ENCODE measurements around the gene PDE7B. TPM values are rescaled to one million over a fixed set of nuclear protein-coding genes. Genes with fewer than 3 reads are reported as not detected.

The PDE7B gene
- total RNA-seq, 1 donor from 2014 or later, result 12.6 TPM

DNA sequence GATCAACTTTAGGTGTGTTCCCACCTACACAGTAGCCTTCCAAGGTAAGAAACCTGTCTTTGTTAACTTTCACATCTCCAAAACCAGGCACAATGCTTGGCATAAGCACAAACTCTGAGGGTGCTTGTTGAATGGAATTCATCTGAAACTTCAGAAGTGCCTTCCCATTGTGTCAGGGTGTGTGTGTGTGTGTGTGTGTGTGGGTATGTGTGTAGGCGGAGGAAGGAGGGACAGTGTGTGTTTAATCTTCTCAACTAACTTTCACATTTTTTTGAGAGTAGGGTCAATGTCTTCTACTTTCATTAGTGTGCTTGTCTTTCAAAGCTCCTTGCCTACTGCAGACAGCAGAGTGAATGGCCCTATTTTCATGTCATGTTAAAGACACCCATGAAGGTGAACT lies 45.6 kb downstream of the PDE7B start:
- intact Hi-C loops (cut with micrococcal nuclease), result no loop called here
- H3K9me3 ChIP-seq (replicated peaks), result no peaks in the 10 kb centered on the region
- peaks cover 9% of the 10 kb centered on the region for H3K4me1 ChIP-seq
- no peak overlapping the region for H3K4me3 ChIP-seq
- H3K27ac ChIP-seq (replicated peaks), result no peak overlapping the region
- TF ChIP-seq, protein P1, sequence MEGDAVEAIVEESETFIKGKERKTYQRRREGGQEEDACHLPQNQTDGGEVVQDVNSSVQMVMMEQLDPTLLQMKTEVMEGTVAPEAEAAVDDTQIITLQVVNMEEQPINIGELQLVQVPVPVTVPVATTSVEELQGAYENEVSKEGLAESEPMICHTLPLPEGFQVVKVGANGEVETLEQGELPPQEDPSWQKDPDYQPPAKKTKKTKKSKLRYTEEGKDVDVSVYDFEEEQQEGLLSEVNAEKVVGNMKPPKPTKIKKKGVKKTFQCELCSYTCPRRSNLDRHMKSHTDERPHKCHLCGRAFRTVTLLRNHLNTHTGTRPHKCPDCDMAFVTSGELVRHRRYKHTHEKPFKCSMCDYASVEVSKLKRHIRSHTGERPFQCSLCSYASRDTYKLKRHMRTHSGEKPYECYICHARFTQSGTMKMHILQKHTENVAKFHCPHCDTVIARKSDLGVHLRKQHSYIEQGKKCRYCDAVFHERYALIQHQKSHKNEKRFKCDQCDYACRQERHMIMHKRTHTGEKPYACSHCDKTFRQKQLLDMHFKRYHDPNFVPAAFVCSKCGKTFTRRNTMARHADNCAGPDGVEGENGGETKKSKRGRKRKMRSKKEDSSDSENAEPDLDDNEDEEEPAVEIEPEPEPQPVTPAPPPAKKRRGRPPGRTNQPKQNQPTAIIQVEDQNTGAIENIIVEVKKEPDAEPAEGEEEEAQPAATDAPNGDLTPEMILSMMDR (IDR thresholded peaks at IDR 0.05; ENCODE audit: borderline replicate concordance), result no peak
- H3K27me3 ChIP-seq (ENCODE audit: low read depth), result no peaks in the 10 kb centered on the region
- DNase-seq, result no peak
- H3K36me3 ChIP-seq, result no peaks in the 10 kb centered on the region

DNA sequence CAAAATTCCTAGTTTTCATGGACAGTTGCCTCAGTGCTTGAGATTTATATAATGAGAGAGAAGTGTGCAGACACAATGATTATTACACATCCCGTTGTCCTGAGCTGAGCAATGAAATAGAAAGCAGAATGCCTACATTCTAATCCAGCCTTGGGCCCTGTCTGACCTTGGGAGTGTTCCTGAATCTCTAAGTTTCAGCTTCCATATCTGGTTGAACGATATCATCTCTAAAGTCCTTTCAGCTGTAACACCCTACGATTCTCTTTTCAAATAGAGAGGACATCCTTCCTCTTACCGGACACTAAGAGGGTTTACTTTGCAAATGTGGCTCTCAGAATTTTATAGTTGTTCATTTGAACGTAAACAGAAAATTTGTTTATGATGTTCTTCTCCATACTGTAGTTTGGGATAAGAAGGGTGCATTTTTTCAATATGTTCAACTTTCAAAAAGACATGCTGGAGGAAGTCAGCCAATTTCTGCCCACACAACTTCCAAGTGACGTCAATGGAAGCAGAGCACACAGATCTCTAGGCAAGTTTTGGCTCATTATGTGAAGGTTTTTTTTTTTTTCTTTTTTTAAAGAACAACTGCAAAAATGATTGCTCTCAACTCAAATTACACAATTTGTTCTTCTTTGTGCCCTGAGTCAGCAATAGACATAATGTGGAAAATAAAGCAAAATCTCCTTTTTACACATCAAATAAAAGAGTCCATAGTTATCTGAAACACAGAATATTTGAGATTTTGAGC lies 50.4 kb downstream of the PDE7B start:
- intact Hi-C loops (cut with micrococcal nuclease), result no loop called here
- H3K27ac ChIP-seq (replicated peaks), result peak overlapping the region; percentile 82
- TF ChIP-seq, protein P1 (IDR thresholded peaks at IDR 0.05; ENCODE audit: borderline replicate concordance), result no peak

DNA sequence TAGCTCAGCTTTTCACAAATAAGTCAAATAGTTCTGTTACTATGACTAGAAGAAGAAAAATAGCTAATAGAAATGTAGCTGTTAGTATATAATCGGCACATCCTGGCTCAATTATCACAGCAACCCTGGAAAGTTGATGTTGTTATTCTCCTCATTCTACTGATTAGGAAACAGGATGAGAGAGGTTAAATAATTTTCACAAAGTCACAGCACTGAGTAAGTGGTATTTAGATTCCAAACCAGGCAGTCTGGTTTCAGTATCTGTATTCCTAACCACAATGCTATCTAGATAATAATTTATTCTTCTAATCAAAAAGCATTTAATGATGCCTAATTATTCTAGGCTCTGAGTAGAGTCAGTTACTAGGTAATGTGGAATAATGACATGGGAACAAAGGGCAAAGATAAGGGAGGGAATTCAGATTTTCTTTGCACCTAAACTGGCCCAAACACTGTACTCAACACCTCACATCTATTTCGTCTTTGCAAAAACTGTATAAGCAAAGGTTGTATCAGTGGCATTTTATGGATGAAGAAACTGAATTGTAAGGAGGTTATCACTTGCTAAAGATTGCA lies 51.3 kb downstream of the PDE7B start:
- Histone ChIP-seq H3K36me3 (no peaks in the 10 kb centered on the region), H3K27me3 (ENCODE audit: low read depth) (no peaks in the 10 kb centered on the region), H3K9me3 (replicated peaks) (no peaks in the 10 kb centered on the region), H3K27ac (replicated peaks) (peak overlapping the region; percentile 82), H3K4me3 (peak overlapping the region; percentile 36), H3K4me1 (peaks cover 34% of the 10 kb centered on the region)
- DNase-seq, result no peak
- intact Hi-C loops (cut with micrococcal nuclease), result no loop called here
- TF ChIP-seq, protein P1 (IDR thresholded peaks at IDR 0.05; ENCODE audit: borderline replicate concordance), result no peak

More for the DNA sequence above, 50.4 kb downstream of the PDE7B start:
- Histone ChIP-seq H3K4me3 (peak overlapping the region; percentile 36), H3K9me3 (replicated peaks) (no peaks in the 10 kb centered on the region), H3K27me3 (ENCODE audit: low read depth) (no peaks in the 10 kb centered on the region), H3K4me1 (peaks cover 28% of the 10 kb centered on the region), H3K36me3 (no peaks in the 10 kb centered on the region)
- peak; percentile 48 for DNase-seq

DNA sequence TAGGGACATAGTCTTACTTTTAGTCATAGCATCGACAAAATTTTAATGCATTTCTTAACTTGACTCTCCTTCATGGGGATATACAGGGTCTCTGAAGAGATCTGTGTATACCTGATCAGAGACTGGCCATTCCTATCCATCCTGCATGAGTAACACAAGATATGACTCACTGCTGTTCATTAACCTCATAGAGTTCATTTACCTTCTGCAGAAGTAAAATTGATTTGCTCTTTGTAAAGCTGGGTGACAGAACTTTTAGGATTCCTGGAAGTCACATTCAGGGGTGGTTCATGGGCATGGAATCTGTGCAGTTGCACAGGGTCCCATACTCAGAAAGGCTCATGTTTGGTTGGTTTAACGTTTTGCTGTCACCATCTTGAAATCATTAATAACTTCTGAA lies 53.2 kb downstream of the PDE7B start:
- Histone ChIP-seq H3K36me3 (no peaks in the 10 kb centered on the region), H3K27ac (replicated peaks) (no peak overlapping the region), H3K4me3 (no peak overlapping the region), H3K27me3 (ENCODE audit: low read depth) (no peaks in the 10 kb centered on the region), H3K9me3 (replicated peaks) (no peaks in the 10 kb centered on the region), H3K4me1 (peaks cover 34% of the 10 kb centered on the region)
- no peak for DNase-seq
- TF ChIP-seq, protein P1 (IDR thresholded peaks at IDR 0.05; ENCODE audit: borderline replicate concordance), result no peak
- intact Hi-C loops (cut with micrococcal nuclease), result no loop called here

DNA sequence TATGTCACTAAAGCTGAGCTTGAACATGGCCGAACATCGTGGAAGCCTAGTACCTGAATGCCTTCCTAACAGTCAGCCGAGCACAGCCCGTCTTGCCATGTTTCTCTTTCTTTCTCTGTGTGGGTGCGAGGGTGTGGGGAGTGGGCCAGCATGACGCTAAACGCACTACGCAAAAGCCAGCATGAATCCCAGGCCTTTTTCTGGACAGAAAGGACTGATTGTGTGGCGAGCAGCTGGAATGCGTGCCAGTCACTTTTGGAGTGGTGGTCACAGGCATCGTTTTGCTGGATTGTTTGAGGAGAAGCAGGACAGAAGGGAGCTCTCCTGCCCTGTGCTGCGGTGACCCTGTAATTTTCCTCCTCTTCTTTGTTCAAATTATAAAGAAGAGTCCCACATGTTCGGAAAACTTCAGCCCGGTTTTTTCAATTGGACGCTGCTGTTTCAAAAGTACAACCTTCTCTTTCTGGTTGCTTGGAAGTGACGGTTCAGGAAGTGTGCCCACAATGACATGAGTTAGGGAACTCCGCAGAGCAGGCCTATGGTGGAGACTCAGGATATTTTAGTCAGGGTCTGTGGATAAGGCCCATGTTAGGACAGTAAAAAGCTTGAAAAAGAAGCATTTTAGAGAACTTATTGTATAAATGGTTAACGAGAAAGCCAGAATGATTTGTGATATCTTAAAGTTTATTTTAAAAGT lies 54.3 kb downstream of the PDE7B start:
- no peak overlapping the region for H3K4me3 ChIP-seq

More for the DNA sequence above, 54.3 kb downstream of the PDE7B start:
- no peaks in the 10 kb centered on the region for H3K36me3 ChIP-seq
- DNase-seq, result no peak
- TF ChIP-seq, protein P1 (IDR thresholded peaks at IDR 0.05; ENCODE audit: borderline replicate concordance), result no peak
- H3K27me3 ChIP-seq (ENCODE audit: low read depth), result no peaks in the 10 kb centered on the region
- intact Hi-C loops (cut with micrococcal nuclease), result no loop called here
- H3K4me1 ChIP-seq, result peaks cover 34% of the 10 kb centered on the region
- no peaks in the 10 kb centered on the region for H3K9me3 ChIP-seq (replicated peaks)
- no peak overlapping the region for H3K27ac ChIP-seq (replicated peaks)

All from left ventricle myocardium inferior (tissue), 1 donor.